Cardiac fibroblast (primary cell): ENCODE measurements around the gene FIP1L1.
"Not testable (repeated sequence)": the region's sequence is repeated elsewhere in the genome, so short reads cannot be mapped to it uniquely, and the experiment has no call there.

ENCODE experiments used
- DNase-seq, 2 donors: peaks; one replicate each; pipeline versions ENCODE4 v3.0.0 to v3.0.0-alpha.2; 2010; ENCODE audit warnings: low read depth in 2 of 2
- H3K4me3 ChIP-seq, 2 donors: replicated peaks in 1 of 2; 1 replicate in 1 of 2; 2 replicates in 1 of 2; pipeline ENCODE4 v1.5.1; 2011; ENCODE audit warnings: low read depth in 2 of 2, low read length in 2 of 2, mild to moderate bottlenecking in 2 of 2, moderate library complexity in 1 of 2
- CTCF ChIP-seq: IDR thresholded peaks from one replicate; pipeline ENCODE4 v1.5.1; 2011; ENCODE audit warnings: low read depth, mild to moderate bottlenecking, low read length, inconsistent platforms

Gene FIP1L1

GRCh38 chr4:53463340-53463739 is 85.9 kb downstream of the FIP1L1 start:
- H3K4me3 ChIP-seq: no peak overlapping the region
- no peak for DNase-seq

GRCh38 chr4:53465281-53465680 is 87.8 kb downstream of the FIP1L1 start:
- no peak overlapping the region for H3K4me3 ChIP-seq
- no peak for TF ChIP-seq CTCF
- DNase-seq: peak in 1 of 2 donors; percentile 38

More at GRCh38 chr4:53463340-53463739, 85.9 kb downstream of the FIP1L1 start:
- TF ChIP-seq CTCF: no peak

- TF ChIP-seq CTCF: no peak
- no peak overlapping the region for H3K4me3 ChIP-seq
- DNase-seq: no peak
These were observed 88.5 kb downstream of the FIP1L1 start for GRCh38 chr4:53465891-53466290.

- not testable (repeated sequence) for DNase-seq, H3K4me3 ChIP-seq
These were observed 89.1 kb downstream of the FIP1L1 start for GRCh38 chr4:53466576-53466975.

- no peak for TF ChIP-seq CTCF
- H3K4me3 ChIP-seq: no peak overlapping the region
- DNase-seq: peak; percentile 86 to 97
These were observed 99.0 kb downstream of the FIP1L1 start for GRCh38 chr4:53476232-53477037.

- no peak for TF ChIP-seq CTCF
- DNase-seq: peak in 1 of 2 donors; percentile 18
- H3K4me3 ChIP-seq: no peak overlapping the region
These were observed 99.7 kb downstream of the FIP1L1 start for GRCh38 chr4:53477038-53477565.

- no peak for TF ChIP-seq CTCF
- no peak for DNase-seq
- no peak overlapping the region for H3K4me3 ChIP-seq
These were observed 100.2 kb downstream of the FIP1L1 start for GRCh38 chr4:53477636-53478035.
